ENCODE measurements around the gene MALSU1.
A peak's percentile ranks its signal among the peaks of the same experiment; 100 is the strongest.

The MALSU1 gene

DNA sequence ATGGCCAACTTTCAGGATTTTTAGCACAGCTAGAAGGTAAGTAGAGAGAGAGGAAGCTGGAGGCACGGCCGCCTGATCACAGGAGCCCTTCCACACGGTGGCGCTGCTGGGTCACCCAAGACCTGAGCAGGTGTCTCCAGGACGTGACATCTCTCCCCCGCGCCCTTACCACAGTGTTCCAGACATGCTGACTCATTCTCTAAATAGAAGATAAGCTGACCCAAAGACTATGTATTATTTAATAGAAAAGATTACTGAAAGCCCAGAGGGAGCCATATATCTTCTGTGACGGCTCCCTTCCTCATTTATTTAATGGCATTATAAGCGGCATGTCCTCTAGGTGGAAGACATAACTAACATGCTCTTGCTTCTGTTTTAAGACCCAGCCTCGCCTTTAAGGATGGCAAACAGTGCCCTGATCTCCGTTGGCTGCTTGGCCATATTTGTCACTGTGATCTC lies 26.0 kb upstream of the MALSU1 start:
- DNase-seq (ENCODE audit: extremely low spot score): peak; percentile 85
- CTCF ChIA-PET: interaction anchor here (0.6 to 10.9 kb wide), 59 partner anchors 11 to 1490 kb away, joined by 3 to 135 read pairs (median 4); partner anchors contain the start of genes MALSU1 and NUP42
- POLR2A ChIA-PET: interaction anchor here (0.6 to 1.0 kb wide), 2 partner anchors 195 to 196 kb away, joined by 3 to 5 read pairs; no protein-coding TSS in a partner anchor
- TF ChIP-seq, protein P1, sequence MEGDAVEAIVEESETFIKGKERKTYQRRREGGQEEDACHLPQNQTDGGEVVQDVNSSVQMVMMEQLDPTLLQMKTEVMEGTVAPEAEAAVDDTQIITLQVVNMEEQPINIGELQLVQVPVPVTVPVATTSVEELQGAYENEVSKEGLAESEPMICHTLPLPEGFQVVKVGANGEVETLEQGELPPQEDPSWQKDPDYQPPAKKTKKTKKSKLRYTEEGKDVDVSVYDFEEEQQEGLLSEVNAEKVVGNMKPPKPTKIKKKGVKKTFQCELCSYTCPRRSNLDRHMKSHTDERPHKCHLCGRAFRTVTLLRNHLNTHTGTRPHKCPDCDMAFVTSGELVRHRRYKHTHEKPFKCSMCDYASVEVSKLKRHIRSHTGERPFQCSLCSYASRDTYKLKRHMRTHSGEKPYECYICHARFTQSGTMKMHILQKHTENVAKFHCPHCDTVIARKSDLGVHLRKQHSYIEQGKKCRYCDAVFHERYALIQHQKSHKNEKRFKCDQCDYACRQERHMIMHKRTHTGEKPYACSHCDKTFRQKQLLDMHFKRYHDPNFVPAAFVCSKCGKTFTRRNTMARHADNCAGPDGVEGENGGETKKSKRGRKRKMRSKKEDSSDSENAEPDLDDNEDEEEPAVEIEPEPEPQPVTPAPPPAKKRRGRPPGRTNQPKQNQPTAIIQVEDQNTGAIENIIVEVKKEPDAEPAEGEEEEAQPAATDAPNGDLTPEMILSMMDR (IDR thresholded peaks at IDR 0.05; ENCODE audit: control extremely low read depth, extremely low read depth, low read depth, missing control alignments): peak; percentile 93

DNA sequence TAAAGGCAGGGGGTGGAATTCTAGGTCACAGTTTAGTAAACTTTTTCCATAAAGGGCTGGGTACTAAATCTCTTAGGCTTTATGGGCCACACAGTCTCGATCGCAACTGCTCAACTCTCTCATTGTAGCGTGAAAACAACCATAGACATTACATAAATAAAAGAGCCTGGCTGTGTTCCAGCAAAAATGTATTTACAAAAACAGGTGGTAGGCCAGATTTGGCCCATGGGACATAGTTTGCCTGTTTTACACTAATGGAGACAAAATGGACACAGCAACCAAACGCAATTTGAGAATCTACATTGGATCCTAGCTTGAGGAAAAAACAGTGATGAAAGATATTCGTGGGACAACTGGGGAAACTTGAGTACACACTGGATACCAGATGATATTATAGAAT lies 23.2 kb upstream of the MALSU1 start:
- TF ChIP-seq, protein P1 (IDR thresholded peaks at IDR 0.05; ENCODE audit: control extremely low read depth, extremely low read depth, low read depth, missing control alignments): no peak
- POLR2A ChIA-PET: no interaction called here
- CTCF ChIA-PET: interaction anchor here (0.9 to 10.9 kb wide), 15 partner anchors 7 to 322 kb away, joined by 3 to 132 read pairs (median 4); partner anchors contain the start of gene MALSU1
- DNase-seq (ENCODE audit: extremely low spot score): no peak

DNA sequence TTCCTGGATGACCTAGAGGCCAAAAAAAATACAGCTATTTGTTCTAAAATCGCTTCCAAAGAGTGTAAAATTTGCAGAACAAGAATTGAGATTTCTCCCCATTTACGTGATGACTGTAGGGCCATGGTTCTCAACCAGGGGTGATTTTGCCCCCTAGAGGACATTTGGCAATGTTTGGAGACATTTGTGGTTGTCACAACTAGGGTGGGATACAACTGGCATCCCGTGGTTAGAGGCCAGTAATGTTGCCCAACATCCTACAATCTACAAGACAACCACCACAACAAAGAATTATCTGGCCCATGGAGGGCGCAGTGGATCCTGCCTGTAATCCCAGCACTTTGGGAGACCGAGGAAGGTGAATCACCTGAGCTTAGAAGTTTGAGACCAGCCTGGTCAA lies 22.8 kb upstream of the MALSU1 start:
- TF ChIP-seq, protein P1 (IDR thresholded peaks at IDR 0.05; ENCODE audit: control extremely low read depth, extremely low read depth, low read depth, missing control alignments): peak; percentile 17
- ChIA-PET CTCF (interaction anchor here (0.8 to 10.9 kb wide), 25 partner anchors 8 to 321 kb away, joined by 3 to 132 read pairs (median 3); partner anchors contain the start of gene MALSU1), POLR2A (no interaction called here)
- no peak for DNase-seq (ENCODE audit: extremely low spot score)

DNA sequence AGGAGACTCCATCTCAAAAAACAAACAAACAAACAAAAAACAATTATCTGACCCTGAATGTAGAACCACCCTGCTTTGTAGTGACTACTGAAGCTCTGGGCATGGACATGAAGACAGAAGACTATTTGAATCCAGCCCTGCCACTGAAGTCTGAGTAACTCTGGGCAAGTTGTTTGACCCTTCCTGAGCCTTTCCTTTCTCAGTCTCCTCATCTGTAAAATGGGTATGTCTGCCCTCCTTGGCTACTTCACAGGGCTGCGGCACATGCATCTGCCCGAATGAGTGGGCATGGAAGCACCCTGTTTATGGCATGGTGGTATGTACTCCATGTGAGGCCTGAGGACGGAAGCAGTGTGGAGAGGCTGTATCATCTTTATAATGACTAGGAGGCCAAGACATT lies 22.2 kb upstream of the MALSU1 start:
- DNase-seq (ENCODE audit: extremely low spot score): no peak
- TF ChIP-seq, protein P1 (IDR thresholded peaks at IDR 0.05; ENCODE audit: control extremely low read depth, extremely low read depth, low read depth, missing control alignments): no peak
- POLR2A ChIA-PET: no interaction called here
- CTCF ChIA-PET: interaction anchor here (0.7 to 10.9 kb wide), 24 partner anchors 8 to 321 kb away, joined by 3 to 132 read pairs (median 4); partner anchors contain the start of gene MALSU1

DNA sequence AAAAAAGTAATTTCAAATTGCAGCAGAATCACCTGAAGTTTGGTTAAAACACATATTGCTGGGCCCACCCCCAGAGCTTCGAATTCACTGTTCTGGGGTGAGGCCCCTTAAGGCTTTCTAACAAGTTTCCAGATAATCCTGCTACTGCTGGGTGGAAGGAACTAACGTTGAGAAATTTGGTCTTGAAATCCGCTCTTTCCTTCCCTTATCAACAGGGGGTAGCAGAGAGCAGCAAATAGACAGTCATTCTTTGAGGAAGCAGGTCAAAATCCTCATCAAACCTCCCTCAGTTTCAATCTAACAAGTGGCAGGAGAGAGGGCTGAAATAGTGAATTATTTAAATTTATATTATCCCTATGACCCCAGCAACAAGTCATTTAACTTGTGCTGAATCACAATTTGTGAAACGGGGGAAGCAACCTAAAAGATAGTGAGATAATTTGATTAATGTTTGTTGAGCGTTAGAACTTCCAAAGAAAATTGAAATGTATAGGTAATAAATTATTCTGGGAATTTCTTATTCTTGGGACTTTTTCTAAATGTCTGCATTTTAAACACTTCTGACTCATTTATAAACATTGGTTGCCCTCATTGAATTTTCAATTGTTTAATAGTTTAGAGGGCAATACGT lies 21.7 kb upstream of the MALSU1 start:
- CTCF ChIA-PET: interaction anchor here (0.7 to 10.9 kb wide), 23 partner anchors 9 to 434 kb away, joined by 3 to 132 read pairs (median 4); partner anchors contain the start of gene MALSU1
- POLR2A ChIA-PET: no interaction called here
- TF ChIP-seq, protein P1 (IDR thresholded peaks at IDR 0.05; ENCODE audit: control extremely low read depth, extremely low read depth, low read depth, missing control alignments): peak; percentile 82
- peak; percentile 64 for DNase-seq (ENCODE audit: extremely low spot score)

DNA sequence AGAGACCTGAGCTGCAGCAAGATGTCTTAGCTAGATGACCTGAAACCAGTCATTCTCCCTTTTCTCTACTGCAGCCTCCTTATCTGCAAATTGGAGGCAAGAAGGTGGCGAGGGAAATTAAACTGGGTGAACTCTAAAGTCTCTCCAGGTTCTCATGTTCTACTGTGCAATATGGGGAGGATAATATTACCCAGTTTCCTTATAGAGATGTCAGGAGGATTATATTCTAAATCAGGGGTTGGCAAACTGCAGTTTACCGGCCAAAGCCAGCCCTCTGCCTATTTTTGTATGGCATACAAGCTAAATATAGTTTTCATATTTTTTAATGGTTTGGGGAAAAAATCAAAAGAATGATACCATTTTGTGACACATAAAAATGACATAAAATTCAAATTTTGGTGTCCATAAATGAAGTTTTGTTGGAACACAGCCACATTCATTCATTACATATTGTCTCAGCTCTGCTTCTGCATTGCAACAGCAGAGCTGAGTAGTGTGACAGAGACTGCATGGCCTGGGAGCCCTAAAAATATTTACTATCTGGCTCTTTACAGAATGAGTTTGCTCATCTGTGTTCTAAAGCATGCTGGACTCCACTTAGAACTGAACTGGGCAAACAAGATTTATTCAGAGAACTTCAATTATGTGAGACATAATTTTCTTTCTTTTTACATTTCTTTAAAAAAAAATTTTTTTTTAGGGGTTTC lies 19.2 kb upstream of the MALSU1 start:
- POLR2A ChIA-PET: no interaction called here
- no peak for DNase-seq (ENCODE audit: extremely low spot score)
- CTCF ChIA-PET: interaction anchor here (0.8 to 10.9 kb wide), 8 partner anchors 9 to 266 kb away, joined by 3 to 93 read pairs (median 4); no protein-coding TSS in a partner anchor
- TF ChIP-seq, protein P1 (IDR thresholded peaks at IDR 0.05; ENCODE audit: control extremely low read depth, extremely low read depth, low read depth, missing control alignments): no peak

Measured in GM10248 (cell line).